NK-92 treated with Interleukin-12 subunit alpha and Interleukin-12 subunit beta, amount 100 ng/mL, for 24 hours (cell line): ENCODE results near the gene RFNG.
"Not testable (repeated sequence)": the region's sequence is repeated elsewhere in the genome, so short reads cannot be mapped to it uniquely, and the experiment has no call there.

ENCODE experiments used
- DNase-seq: peaks from one replicate; lab custom pipeline; 2025; lab: John Stamatoyannopoulos, UW

Gene RFNG

DNA sequence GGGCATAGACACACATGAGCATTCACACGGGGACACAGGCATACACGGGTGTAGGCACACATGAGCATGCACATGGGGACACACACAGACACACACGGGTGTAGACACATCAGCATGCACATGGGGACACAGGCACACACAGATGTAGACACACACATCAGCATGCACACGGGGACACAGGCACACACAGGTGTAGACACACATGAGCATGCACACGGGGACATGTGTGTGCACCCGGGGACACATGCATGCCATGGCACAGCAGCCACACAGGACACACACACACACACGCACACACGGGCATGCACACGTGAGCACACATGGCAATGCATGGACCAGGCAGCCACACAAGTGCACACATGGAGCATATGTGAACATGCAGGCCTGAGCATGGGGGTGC lies 9.0 kb downstream of the RFNG start:
- no peak for DNase-seq

DNA sequence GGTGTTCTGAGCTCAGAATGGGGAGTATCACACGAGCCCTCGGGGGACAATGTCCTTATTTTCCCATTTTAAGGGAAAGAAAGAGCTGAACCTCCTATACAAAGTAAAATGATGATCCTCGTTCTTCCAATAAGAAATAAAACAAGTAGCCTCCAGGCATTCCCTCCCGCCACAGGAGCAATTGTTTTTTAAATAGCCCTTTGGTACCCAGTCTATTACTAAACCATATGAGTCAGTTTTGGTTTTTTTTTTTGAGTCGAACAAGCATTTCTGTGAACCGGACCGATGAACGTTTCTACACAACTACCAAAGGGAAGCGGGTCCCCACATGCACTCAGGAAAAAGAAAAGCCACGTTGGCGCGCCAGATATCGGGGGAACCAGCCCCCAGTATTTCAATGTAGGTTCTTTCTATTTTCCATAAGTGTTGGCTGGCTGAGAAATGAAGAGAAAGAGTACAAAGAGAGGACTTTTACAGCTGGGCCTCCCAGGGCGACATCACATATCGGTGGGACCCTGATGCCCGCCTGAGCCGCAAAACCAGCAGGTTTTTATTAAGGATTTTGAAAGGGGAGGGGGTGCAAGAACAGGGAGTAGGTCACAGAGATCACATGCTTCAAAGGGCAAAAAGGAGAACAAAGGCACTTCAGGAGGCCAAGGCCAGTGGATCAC lies 10.3 kb downstream of the RFNG start:
- no peak for DNase-seq

DNA sequence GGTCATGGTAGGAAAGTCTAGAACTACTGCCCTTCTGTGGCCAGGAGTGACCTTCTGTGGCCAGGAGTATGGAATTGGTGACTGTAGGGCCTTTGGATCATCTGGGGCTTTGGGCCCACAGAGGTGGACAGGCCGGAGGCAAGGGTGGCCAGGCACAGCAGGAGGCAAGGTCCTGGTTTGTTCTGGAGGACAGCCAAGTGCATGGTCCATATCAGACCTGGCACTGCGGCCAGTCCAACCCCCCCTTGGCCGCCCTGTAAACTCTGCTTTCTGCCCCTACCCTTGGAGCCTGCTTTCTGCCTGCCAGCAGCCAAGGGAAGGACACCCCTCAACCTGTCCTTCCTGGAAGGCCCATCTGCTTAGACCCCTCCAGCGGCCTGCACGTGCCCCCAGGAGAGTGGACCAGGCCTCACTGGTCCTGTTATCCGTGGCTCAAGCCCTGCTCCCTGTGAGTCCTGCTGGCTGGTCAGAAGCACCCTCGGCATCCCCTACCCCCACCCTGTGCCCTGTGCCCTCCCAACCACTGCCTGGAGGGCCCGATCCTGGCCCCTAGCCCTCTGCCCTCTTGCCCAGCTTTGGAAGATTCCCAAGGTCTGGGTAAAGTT lies 11.8 kb downstream of the RFNG start:
- no peak for DNase-seq

DNA sequence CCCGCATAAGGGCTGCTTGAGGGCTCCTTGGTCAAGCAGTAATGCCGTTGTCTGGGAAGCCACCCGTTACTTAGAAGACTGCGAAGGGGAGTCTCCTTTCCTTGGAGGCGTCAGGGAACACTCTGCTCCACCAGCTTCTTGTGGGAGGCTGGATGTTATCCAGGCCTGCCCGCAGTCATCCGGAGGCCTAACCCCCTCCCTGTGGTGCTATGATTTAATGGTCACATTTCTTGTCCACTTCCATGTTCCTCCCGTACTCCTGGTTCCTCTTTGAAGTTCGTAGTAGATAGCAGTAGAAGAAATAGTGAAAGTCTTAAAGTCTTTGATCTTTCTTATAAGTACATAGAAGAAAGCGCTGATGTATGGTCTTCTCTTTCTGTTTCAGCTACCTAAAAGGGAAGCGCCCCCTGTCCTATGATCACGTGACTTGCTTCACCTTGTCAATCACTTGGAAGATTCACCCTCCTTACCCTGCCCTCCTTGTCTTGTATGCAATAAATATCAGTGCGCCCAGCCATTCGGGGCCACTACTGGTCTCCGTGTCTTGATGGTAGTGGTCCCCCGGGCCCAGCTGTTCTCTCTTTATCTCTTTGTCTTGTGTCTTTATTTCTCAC lies 12.7 kb downstream of the RFNG start:
- not testable (repeated sequence) for DNase-seq

DNA sequence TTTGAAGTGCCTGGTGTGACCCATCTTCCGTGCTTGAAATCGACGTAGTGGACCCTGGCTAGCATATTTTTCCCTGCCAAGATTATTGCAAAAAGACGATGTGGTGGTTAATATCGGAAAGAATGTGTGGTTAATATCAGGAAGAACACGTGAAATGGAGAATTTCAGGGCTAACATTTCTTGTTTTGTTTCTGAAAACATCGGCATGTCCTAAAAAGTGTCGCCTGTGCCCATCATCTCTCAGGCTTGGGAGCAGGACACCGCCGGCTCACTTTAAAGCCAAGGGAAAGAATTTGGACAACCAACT lies 13.8 kb downstream of the RFNG start:
- no peak for DNase-seq

DNA sequence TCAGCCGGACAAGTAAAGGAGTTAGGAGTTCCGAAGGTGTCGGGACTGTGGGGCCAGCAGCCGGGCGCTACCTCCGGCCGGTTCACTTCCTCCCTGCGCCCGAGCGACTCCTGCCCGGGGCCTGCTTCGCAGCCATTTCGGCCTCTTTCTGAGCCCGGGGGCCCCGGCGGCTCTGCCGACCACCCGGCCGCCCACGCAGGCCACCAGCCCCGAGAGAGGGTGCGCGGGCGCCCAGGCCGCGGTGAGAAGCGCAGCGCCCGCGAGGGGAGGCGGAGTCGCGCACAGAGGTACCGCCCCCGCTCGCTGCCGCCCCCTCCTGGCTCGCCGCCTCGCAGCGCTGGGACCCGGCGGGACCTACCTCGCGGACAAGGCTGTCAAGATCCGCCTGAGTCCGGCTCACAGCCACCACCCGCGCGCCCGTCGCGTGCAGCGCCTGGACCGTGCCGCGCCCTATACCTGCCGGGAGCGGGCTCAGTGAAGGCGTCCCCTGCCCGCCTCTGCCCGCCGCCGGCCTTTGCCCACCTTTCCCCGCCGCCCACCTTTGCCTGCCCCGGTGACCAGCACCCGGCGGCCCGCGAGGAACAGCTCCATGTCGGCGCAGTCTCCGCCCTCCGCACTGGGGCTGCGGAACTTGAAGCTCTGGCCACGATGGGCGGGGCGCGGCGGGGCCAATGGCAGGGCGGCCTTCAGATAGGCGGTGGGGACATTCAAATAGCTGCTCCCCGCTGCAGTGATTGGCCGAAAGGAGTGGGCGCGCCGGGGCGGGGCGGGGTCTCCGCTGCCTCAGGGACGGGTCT lies 14.3 kb downstream of the RFNG start, which contains the start of gene DCXR:
Gene DCXR (minus strand): TSS at position 606 of the 797 bp plus-strand sequence. CDS start 15 bp downstream, at position 591.
- DNase-seq, result peak; percentile 96

DNA sequence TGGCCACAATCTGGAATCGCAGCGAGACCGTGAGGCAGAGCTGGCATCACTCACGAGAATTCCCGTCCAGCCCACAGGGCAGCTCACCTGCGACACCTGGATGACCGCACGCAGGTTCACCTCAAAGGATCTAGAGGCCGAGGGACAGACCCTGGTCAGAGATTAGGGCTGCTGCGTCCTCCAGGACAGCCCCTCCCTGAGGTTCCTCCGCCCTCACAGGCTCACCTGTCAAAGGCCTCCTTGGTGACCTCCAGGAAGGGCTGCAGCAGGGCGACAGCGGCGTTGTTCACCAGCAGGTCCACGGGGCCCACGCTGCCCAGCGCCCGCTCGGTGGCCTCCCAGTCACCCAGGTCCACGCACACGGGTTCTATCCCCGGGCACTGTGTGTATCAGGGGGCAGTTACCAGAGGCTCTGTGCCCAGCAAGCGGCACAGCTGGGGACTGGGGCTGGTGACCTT lies 14.9 kb downstream of the RFNG start:
- DNase-seq, result no peak

DNA sequence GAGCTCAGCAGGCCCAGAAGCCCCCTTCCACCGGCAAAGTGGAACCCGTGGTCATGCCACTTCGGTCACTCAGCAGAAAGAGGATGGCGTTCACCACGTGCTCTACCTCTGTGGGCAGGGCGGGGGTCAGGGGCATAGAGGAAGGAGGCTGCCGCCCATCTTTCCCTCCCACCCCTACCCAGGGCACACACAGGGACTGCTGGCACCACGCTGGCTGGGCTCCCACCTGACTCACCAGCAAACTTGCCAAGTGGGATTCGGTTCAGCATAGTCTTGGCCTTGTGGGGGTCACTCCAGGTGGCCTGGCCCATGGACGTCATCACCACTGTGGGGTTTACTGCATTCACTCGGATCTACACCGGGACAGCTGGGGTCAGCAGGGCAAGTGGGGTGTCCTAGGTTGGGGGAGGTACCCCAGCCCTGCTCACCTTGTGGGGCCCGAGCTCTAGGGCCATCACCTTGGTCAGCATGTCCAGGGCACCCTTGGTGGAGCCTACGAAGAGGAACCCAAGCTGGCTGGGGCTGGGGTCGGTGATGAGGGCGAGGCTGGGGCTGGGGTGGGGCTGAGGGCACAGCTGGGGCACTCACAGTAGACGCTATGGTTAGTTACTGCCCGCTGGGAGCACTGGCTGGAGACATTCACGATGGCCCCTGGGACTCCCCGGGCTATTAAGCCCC lies 15.5 kb downstream of the RFNG start:
- DNase-seq, result no peak

DNA sequence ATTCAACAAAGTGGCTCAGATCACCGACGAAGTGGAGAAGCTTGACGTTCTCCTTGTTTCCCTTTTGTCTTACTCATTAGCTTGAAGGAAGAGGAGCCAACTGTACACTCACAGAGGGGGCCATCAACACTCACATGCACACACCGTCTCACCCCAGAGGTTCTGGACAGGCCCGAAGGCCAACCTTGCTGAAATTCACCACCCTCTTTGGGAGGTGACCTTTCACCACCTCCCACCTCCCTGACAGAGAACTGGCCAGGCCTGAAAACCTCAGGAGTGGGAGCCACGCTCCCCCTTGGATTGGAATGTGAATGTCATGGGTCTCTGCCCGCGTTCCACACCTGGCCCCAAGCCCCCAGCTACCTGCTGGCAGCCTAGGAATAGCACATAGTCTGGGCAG lies 16.1 kb downstream of the RFNG start:
- DNase-seq, result no peak

DNA sequence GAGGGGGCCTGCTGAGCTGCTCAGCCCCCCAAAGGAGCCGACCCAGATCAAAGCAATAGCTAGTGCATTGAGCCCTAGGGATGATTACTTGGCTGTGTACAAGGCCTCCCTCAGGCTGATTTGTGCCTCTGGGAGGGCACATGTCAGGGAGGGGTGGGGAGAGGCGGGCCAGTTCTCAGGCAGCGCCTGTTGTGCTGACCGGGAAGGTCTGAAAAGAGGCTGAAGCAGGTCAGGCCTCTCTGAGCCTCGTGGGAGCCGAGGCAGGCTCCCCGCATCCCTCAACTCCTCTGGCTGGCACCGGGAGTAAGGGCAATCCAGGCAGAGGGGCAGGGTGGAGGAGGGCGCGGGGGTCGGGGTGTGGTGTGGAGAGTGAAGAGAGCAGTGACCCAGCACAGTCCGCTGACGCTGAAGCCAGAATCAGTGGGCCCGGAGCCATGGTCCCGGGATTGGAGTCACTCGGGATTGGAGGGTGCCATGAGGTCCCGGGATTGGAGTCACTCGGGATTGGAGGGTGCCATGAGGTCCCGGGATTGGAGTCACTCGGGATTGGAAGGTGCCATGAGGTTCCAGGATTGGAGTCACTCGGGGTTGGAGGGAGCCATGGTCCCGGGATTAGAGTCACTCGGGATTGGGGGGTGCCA lies 17.1 kb downstream of the RFNG start:
- no peak for DNase-seq

DNA sequence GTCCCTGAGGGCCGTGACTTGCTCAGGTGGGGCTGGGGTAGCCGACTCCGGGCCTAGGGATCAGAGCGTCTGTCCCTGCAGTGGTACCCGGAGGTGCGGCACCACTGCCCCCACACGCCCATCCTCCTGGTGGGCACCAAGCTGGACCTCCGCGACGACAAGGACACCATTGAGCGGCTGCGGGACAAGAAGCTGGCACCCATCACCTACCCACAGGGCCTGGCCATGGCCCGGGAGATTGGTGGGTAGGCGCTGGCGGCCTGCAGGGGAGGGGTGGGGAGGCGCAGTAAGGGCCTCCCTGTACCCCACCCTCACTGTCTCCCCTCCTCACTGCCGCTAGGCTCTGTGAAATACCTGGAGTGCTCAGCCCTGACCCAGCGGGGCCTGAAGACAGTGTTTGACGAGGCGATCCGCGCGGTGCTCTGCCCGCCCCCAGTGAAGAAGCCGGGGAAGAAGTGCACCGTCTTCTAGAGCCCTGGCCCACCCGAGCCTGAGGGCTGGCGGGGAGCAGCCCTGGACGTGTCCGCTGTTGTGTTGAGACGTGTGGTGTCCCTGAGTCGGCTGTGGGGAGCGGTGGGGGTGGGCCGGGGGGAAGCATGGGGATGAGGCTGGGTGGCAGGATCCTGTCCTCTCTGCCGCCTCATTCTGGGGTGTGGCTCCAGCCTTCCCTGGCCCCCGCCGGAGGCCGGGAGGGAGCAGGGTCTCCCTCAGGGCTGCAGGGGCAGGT lies 18.1 kb downstream of the RFNG start:
- DNase-seq, result no peak

DNA sequence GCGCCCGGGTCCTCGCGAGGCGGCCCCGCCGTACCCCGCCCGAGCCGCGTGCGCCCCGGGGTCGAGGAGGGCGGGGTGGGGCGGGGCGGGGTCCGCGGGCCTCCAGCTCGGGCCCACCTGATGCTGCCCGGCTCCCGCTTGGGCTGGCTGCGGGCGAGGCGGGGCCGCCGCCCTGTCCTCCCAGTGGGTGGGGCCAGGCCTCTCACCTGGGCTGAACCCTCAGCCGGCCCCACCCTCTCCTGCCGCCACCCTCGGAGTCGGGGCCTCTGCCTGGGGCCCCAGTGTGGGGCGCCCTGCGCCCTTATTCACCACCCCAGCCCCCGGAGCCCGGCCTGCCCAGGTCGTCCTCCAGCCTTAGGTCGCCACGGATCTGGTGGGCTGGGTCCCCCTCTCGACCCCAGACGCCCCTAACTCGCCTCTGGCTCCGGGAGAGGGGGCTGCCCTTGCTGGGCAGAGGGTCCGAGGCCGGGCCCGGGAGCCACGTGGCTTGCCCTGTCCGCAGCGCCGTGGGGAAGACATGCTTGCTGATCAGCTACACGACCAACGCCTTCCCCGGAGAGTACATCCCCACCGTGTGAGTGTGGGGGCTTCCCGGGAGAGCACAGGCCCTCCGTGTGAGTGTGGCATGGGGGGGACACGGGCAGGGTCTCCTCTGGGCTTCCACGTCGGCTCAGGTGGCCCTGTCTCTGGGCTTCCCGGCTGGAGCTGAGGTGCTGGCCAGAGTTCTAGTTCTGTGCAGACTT lies 19.6 kb downstream of the RFNG start:
- DNase-seq, result no peak

DNA sequence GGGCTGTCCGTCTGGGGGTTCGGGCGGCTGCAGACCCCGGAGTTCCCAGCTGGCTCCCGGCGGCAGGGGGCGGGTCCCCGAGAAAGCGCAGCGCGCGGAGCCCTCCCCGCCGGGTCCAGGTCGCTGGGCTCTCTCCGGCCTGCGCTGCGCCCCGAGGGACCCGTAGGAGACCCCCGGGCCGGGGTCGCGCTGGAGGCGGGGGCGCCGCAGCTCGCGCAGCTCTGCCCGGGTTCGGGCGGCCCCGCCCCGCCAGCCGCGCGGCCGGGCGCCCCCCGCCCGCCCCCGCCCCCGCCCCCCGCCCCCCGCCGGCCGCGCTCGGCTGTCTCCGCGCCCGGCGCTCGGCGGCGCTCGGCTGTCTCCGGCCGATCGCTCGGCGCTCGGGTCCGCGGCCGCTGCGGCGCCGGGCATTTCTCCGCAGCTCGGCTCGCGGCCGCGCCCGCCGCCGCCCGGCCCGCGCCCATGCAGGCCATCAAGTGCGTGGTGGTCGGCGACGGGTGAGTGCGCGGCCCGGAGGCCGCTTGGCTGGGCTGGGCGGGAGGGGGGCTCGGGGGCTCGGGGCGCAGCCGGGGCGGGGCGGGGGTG lies 20.2 kb downstream of the RFNG start, which contains the start of gene RAC3:
Gene RAC3 (plus strand): TSS at position 376 of the 582 bp plus-strand sequence. CDS start 84 bp downstream, at position 460.
- no peak for DNase-seq

DNA sequence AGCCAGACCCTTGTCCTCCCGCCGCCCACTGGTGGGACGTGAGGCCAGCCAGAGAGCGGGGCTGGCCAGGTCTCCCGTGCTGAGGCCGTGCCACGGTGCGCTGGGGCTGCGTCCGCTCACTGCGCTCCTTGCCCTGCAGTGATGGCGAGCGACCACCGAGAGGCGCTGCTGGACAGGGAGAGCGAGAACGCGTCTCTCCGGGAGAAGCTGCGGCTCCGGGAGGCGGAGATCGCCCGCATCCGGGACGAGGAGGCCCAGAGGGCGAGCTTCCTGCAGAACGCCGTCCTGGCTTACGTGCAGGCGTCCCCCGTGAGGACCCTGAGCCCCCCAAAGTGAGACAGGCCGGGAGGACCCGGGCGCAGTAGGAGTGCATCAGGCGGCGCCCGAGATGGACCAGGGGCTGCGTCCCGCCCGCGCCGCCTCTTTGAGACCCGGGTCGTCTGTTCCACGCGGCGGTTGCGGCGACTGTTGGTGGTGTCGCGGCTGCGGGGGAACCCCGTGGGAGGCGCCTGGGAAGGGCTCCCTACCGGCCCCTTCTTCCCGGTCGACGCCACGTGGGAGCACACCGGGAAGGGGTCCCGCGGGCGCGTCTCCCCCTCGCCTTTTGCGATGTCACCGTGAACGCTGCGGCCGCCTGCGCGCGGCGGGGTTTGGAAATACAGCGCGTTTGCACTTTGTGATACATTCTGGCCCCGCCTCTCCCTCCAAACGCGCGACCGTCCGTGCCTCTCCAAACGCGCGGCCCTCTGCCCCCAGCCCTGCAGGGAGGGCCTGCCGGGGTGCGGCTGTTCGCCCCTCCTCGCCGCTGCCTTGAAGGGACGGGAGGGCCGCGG lies 20.9 kb downstream of the RFNG start:
- no peak for DNase-seq

DNA sequence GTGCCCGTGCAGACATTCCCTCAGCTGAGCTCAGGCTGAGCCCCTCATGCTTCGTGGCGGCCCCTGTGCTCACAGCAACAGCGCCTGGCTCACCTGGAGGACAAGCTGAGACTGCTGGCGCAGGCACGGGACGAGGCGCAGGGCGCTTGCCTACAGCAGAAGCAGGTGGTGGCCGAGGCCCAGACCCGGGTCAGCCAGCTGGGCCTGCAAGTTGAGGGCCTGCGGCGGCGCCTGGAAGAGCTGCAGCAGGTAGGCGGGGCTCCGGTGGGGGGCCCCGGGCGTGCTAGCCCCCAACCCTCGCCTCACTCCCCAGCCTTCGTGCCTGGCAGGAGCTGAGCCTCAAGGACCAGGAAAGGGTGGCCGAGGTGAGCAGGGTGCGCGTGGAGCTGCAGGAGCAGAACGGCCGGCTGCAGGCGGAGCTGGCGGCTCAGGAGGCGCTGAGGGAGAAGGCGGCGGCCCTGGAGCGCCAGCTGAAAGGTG lies 21.6 kb downstream of the RFNG start:
- no peak for DNase-seq

DNA sequence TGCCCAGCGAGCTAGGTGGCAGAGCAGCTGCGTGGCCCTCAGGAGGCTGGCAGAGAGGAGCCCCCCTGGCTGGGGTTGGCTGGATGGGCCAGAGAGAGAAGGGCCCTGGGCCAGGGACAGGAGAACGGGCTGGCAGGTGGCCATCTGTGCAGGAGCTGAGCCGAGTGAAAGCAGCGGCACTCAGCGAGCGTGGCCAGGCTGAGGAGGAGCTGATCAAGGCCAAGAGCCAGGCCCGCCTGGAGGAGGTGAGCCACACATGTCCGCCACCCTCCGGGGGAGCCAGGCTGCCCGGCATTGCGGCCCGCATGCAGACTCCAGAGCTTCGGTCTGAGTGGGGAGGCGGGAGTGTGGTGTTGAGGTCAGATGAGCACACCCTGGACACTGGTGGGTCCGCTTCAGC lies 22.2 kb downstream of the RFNG start:
- DNase-seq, result no peak

DNA sequence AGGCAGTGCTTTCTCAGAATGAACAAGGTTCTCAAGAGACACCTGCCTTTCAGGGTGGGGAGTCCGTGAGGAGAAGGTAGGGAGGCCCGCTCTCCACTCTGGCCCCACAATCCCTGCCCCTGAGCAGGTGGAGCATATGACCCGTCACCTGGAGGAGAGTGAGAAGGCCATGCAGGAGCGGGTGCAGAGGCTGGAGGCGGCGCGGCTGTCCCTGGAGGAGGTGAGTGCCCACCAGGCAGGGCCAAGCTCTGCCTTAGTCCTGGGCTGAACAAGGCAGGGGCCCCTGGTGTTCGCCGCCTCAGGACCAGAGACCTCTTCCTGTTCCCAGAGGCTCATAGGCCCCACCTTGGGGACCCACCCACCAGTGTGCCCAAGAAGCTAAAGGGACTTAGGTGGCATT lies 22.6 kb downstream of the RFNG start:
- no peak for DNase-seq

DNA sequence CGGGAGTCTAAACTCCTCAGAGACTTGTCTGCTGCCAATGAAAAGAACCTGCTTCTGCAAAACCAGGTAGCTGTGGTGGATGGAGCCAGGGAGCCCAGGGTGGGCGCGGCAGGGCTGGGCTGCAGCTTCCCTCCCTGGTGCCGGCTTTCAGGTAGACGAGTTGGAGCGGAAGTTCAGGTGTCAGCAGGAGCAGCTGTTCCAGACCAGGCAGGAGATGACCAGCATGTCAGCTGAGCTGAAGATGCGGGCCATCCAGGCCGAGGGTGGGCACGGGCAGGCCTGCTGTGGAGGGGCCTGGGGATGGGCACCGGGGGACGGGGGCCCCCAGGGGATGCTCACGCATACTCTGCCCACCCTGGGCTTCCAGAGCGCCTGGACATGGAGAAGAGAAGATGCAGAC lies 23.4 kb downstream of the RFNG start:
- DNase-seq, result no peak
